ENCODE results near the gene TAS2R43.

- TF ChIP-seq ZNF530 (tag by site-specific recombination; IDR thresholded peaks at IDR 0.05; ENCODE audit: low read depth) (no peak), CTCF (tag by site-specific recombination; IDR thresholded peaks at IDR 0.05) (no peak), ZBTB11 (tag by site-specific recombination; conservative IDR thresholded peaks at IDR 0.05; ENCODE audit: low read depth) (no peak), ZNF202 (tag by site-specific recombination; IDR thresholded peaks at IDR 0.05; ENCODE audit: borderline replicate concordance) (no peak), ZNF335 (tag by site-specific recombination; conservative IDR thresholded peaks at IDR 0.05) (no peak)
Observed at GRCh38 chr12:11106288-11106687, 14.2 kb upstream of the TAS2R43 start.

Data from HEK293 (cell line).